C1 segment of cervical spinal cord (tissue), 14 donors: ENCODE results near the gene JARID2.
A peak's percentile ranks its signal among the peaks of the same experiment; 100 is the strongest.

Experiments
- DNase-seq, 14 donors: peaks; one replicate each; lab custom pipeline; 2025; lab: John Stamatoyannopoulos, UW

JARID2 gene

DNA sequence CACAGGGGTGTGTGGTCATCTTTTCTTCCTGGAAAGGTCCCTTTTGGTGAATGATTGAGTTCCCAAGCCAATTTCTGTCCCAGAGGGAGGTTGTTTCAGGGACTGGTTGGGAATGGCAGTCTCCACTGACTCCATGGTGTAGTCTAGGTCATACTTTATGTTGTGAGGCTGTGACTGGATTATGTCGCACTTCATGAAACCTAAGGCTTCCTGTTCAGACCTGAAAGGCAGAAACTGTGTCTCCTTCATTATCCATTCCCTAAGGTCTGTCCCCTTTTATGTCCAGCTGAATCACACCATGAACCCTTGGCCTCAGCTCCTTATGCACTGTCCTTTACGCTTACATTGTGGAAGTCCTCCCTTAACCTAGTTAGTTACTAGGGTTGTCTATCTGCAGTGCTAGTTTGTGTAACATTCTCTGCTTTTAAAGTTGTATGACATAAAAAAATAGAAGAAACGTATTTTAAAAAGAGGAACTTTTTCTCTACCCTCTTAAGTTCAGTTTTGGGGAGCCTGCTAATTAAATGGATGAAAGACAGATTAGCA lies 191.3 kb downstream of the JARID2 start:
- no peak for DNase-seq

DNA sequence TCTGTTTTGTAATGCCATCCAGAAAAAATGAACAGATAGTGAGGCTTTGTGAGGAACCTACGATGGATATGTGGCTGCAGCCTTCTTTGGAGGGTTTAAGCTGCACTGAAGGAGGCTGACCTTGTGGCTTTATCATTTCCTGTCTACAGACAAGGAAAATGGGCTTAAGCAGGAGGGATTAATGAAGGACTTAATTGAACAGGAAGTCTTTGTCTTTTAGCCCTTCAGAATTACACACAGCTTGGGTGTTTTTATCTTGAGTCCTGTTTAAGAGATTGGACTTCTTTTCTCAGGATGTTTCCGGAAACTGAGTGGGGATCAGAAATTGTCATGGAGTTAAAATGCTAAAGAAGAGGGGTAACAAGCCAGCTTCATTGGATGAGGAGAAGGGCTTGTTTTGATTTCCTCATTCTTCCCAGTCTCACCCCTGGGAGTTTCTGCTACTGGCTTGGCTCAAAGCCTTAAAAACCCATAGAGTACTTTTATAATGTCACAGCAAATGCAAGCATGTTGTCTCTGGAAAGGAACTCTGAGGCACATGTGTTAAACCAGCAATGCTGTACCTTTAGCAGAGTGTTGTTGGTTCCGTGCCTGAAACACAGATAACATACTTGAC lies 193.6 kb downstream of the JARID2 start:
- no peak for DNase-seq

DNA sequence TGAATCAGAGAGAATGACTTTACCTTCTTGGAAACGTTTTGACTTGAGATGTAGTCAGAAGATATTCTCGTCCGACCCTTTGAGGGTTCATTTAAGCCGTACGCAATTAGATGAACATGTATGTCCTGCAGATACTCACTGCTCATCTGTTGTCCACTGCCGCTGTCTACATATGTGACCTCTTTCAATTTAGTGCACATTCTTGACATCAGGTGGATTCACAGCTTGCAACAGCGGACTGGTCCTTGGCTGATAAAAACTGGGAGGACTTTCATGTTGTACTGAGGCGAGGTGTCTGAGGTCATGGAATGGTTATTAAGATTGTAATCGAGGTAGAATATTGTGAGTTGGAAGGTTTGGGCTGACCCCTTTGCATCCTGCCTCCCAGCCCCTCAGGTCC lies 194.2 kb downstream of the JARID2 start:
- DNase-seq: no peak

DNA sequence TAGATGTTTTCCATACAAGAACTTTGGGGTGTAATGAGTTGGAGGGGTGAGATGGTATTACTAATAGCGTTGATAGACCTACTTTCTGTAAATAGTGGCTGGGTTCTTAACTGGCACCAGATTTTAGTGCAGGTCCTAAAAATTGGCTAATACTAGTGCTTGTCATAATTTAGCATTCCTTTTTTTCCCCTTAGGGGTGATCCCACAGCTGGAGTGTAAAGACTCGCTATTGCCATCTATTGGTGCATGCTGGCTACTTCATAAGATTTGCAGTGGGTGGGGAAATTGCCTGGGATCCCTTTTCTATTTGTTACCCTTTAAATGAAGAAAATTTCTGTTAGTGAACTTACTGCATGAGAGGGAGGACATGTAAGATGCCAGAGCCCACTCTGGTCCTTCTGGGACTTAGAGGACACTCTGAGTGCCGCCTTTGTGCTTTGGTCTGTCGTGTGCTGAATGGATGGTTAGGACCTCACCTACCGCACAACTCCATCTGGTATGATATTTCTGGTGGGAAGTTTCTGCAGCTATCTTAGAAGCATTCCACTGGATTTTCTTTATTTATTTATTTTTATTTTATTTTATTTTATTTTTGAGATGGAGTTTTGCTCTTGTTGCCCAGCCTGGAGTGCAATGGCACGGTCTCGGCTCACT lies 195.5 kb downstream of the JARID2 start:
- peak in 1 of 14 donors; percentile 9 for DNase-seq

- DNase-seq: no peak
Observed at GRCh38 chr6:15441981-15442380, 196.1 kb downstream of the JARID2 start.

DNA sequence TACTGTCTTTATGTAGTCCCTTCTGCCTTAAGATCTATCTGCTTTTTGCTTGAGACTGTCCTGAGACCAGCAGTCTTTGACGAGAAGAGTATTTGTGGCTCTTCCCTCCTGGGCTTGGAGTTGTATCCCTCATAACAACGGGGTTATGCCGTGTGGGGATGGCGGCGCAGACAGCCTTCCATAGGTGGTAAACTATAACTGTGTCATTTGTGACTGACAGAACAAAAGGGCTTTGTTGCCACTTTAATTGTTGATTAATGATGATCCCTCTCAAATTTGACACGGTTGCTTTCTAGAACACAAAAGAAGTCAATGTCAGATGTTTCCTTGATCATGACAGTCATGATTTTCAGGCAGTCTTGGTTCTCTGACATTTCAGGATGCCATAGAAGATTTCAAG lies 196.6 kb downstream of the JARID2 start:
- DNase-seq: no peak

- no peak for DNase-seq
Observed at GRCh38 chr6:15443119-15443830, 197.4 kb downstream of the JARID2 start.

DNA sequence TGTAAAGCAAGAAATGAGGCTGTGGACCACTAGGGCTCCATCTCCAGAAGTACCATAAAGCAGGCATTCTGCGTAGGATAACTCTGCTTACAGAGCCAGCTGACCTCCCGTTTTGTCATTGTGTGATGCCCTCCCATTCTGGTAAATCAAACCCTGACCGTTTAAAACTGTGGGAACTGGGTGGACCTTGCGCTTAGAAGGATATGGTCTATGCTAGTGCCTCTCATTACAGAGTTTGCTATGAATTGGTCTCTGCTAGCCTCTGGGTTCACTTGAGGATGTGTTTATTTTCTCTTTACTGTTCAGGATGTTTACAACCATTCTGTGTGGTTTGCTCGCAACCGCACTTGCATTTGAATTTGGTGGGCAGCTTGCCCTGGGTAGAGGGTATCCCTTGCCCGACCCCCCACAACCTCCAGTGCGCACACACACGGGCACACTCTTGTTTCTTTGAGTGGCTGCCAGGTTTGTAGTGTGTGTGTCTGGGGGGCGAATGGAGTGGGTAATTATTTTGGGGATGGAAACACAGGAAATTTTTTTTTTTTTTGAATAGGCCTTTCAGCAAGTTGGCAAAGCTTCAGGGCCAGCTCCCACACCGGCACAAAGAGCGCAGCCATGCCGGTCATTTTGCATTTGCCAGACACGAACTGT lies 198.3 kb downstream of the JARID2 start:
- DNase-seq: peak in 8 of 14 donors; percentile 17 to 49 (median 28)

DNA sequence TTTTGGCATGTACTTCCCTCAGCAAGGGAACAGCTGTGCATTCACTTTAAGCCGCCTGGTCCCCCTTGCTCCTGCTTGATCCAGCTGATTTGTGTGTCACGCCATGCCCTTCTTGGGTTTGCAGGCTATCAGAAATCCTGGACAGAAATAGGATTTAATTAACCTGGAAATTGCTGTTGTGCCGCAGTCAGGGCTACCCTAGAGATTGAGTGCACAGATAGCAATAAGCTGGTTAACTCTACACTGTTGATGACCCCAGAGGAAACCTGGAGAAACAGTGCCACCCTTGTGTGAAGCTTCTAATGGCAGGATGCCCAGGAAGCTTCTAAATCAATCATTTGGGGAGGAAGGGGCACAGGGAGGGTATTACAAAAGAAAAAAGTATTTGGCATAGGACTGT lies 199.0 kb downstream of the JARID2 start:
- peak in 2 of 14 donors; percentile 12 to 22 for DNase-seq

DNA sequence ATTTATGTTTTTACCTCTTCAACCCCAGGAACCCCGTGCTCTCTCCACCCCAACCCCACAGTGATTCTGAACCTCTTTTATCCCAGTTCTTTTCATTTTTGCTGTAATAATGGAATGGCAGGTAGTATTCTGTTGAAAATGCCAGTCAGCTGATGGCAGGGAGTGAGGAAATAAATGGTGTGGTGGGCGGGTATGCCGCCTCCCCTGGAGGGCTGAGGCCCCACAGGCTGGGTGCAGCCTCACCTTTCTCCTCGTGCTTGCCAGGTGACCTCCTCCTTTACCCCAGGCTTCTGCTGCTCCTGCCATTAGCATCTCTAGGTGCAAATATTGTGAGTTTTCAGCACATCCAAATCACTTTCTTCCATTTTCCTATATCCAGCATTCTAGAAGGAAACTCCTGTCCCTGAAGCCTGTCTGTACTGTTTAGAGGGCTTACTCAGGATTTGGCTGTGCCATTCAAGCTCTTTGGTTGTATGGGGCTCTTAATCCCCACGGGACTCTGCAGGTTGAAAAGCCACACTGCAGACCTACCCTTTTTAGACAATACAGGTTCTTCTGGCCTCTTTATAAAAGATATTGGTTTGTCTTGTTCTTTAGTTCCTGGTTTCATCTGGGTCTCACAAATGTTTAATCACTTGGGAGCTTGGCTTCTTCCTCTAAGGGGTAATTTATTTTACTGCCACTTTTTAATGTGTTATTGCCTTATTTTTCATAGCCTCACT lies 201.8 kb downstream of the JARID2 start:
- no peak for DNase-seq

DNA sequence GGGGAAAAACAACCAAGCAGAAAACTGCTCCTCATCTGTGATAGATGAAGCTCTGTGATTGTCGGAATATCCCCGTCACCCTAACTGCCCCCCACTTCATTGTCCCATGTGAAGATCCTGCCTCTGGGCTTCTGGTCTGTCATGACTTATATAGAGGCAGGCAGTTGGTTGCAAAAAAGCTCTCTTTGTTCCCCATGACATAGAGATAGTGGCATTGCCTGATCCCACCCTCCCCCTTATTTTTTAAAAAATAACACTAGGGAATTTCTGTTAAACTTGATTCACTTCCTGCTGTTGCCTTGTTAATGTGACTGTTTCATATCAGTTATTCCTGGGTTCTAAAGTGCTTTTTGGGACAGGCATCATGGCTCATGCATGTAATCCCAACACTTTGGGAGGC lies 203.1 kb downstream of the JARID2 start:
- DNase-seq: no peak

DNA sequence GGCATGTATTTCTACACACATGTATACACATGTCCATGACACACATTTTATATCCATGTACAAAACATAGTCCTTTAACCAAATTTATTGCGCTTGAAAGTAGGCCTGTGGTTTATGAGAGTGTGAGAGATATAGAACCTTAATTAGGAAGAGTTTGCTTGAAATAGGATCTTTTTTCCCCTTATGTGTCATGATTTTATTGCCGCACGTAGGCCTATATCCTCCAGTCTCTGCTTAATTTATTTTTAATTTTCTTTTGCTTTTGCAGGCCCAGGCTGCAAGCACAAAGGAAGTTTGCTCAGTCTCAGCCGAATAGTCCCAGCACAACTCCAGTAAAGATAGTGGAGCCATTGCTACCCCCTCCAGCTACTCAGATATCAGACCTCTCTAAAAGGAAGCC lies 205.9 kb downstream of the JARID2 start:
- DNase-seq: no peak

DNA sequence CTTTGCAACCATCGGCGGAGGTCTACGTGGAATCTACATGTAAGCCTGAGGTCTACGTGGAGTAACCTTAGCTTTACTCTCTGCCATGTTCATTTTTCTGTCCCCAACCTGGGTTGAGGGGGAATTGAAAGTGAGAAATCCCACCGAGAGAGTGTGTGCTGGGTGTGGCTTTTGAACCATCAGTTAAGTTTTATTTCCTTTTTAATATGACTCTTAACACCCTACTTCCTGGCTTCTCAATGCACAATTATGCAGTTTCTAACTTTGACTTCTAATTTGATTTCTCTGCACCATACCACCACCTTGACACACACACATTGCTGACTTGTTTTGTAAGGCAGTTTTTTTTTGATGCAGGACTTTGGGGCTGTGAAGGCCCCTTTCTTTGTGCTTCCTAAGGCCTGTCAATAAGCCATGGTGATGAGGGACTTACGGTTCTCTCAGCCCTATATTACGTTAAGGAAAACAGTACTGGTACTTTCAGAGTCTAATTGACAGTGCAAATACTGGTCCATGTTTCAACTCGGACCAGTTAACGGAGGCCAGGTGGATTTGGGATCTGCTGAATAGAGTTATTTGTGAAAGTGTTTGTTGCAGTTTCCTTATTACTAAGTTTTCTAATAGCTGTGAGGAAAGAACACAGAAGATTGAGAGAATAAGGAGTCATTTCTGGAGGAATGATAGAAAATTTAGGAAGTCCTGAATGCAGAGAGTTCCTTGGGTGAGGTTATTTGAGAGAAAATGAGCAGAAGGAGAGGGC lies 206.5 kb downstream of the JARID2 start:
- no peak for DNase-seq

GRCh38 chr6:15453186-15453585 lies 207.3 kb downstream of the JARID2 start:
- DNase-seq: no peak

DNA sequence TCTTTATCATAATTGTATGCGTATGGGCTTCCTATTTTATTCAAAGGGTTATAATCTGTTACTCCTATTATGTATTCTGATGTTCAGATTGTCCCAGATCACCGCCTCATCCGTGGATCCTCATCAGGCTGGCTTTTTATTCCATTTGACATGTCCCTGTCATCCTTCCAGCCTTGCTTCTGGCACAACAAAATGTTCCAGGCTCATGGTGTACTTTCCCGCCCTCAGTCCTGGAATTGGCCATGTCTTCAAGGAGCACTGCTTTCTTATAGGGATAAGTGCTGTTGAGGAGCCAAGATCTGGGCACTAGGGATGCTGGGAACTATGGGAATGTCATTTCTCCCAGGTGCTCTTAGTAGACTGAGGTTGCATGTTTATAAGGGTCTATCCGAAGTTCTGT lies 207.8 kb downstream of the JARID2 start:
- peak in 5 of 14 donors; percentile 11 to 90 (median 24) for DNase-seq

GRCh38 chr6:15456422-15456821 lies 210.6 kb downstream of the JARID2 start:
- DNase-seq: no peak

DNA sequence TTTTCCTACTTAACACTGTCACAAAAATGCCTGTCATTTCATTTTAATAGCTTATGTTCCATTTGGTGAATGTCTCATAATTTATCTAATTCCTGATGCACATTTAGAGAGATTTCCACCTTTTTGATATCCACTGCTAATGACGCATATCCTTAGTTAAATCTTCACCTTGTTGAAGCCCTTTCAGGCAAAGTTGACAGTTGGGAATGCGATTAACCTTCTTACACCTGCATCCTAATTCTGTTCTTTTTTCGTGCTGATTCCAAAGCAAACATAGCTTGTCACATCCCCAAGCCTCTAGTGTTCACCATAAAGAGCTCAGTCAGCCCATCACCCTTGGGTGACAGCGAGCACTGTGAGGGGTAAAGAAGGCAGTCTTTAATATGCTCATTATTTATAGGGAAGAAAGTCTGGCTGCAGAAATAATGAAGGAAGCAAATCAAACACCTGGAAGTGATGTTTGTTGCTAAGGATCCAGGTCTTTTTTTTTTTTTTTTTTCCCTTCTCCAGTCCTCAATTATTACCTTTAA lies 211.3 kb downstream of the JARID2 start:
- no peak for DNase-seq

- no peak for DNase-seq
Observed at GRCh38 chr6:15458021-15458459, 212.2 kb downstream of the JARID2 start.

DNA sequence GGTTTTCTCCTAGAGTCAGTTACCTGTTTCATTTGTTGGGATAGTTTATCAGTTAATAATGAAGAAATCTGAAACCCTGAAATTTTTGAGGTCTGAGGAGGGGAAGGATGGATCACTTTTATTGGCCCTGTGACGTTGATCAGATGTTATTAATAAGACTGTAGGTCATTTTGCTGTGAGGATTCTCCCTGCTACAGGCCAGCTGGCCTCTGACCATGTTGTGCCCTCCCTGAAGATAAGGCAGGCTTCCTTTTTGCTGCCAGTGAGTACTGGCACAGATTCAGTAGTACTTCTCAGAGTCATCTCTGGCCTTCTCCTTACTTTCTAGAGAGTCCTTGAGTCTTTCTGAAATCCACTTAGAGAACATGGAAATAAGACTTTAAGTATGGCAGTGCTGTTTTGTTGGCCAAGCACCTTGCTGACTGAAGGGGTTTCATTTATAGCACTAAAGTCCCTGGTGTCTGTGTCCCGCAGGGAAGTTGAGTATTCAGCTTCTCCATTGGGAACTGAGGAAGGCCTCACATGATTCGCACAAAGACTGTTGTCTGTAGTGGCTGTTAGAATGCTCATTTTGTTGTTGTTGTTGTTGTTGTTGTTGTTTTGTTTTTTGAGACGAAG lies 214.3 kb downstream of the JARID2 start:
- DNase-seq: no peak
